Measurements from ENCODE around the gene PHLDA2. TPM values are rescaled to one million over a fixed set of nuclear protein-coding genes. Genes with fewer than 3 reads are reported as not detected.

The PHLDA2 gene
- total and polyA plus RNA-seq, 9 of the 15 experiments (the other 6 are each of a cell fraction or from before 2014, with no cell fraction given), result 0.43 to 42.4 (median 4.7) TPM

- TF ChIP-seq TOE1 (IDR thresholded peaks at IDR 0.05; ENCODE audit: borderline replicate concordance) (no peak), TOE1 (CRISPR knock-in tag; IDR thresholded peaks at IDR 0.05; ENCODE audit: borderline replicate concordance, low read depth) (0 out of 2 replicates have a peak, but pooled peaks have one; percentile 31), ZNF146 (CRISPR knock-in tag; IDR thresholded peaks at IDR 0.05; ENCODE audit: unreplicated experiment) (no peak), ZNF12 (CRISPR knock-in tag; IDR thresholded peaks at IDR 0.05) (no peak), TEAD4 (IDR thresholded peaks at IDR 0.05; ENCODE audit: low read length) (0 out of 2 replicates have a peak, but pooled peaks have one; percentile 16), TEAD4 (CRISPR knock-in tag; IDR thresholded peaks at IDR 0.05; ENCODE audit: borderline replicate concordance) (no peak), CTCF (IDR thresholded peaks at IDR 0.05 in 2 of 3, conservative IDR thresholded peaks at IDR 0.05 in 1 of 3; ENCODE audit: insufficient read depth in 2 of 3, low read depth in 1 of 3, low read length in 3 of 3) (peak; percentile 95 to 99 (median 97)), BMI1 (IDR thresholded peaks at IDR 0.05; ENCODE audit: low read length) (no peak), RBM17 (IDR thresholded peaks at IDR 0.05; ENCODE audit: borderline replicate concordance, low read depth, low read length) (no peak), KLF13 (tag; IDR thresholded peaks at IDR 0.05; ENCODE audit: borderline replicate concordance, low read depth) (peak; percentile 71; the same call in 1 of the 2 replicates), ZNF41 (CRISPR knock-in tag; conservative IDR thresholded peaks at IDR 0.05) (no peak)
- TF ChIP-seq, protein P1, sequence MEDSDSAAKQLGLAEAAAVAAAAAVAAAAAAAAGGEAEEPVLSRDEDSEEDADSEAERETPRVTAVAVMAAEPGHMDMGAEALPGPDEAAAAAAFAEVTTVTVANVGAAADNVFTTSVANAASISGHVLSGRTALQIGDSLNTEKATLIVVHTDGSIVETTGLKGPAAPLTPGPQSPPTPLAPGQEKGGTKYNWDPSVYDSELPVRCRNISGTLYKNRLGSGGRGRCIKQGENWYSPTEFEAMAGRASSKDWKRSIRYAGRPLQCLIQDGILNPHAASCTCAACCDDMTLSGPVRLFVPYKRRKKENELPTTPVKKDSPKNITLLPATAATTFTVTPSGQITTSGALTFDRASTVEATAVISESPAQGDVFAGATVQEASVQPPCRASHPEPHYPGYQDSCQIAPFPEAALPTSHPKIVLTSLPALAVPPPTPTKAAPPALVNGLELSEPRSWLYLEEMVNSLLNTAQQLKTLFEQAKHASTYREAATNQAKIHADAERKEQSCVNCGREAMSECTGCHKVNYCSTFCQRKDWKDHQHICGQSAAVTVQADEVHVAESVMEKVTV (CRISPR knock-in tag; IDR thresholded peaks at IDR 0.05), result peak; percentile 97
- TF ChIP-seq, protein P2, sequence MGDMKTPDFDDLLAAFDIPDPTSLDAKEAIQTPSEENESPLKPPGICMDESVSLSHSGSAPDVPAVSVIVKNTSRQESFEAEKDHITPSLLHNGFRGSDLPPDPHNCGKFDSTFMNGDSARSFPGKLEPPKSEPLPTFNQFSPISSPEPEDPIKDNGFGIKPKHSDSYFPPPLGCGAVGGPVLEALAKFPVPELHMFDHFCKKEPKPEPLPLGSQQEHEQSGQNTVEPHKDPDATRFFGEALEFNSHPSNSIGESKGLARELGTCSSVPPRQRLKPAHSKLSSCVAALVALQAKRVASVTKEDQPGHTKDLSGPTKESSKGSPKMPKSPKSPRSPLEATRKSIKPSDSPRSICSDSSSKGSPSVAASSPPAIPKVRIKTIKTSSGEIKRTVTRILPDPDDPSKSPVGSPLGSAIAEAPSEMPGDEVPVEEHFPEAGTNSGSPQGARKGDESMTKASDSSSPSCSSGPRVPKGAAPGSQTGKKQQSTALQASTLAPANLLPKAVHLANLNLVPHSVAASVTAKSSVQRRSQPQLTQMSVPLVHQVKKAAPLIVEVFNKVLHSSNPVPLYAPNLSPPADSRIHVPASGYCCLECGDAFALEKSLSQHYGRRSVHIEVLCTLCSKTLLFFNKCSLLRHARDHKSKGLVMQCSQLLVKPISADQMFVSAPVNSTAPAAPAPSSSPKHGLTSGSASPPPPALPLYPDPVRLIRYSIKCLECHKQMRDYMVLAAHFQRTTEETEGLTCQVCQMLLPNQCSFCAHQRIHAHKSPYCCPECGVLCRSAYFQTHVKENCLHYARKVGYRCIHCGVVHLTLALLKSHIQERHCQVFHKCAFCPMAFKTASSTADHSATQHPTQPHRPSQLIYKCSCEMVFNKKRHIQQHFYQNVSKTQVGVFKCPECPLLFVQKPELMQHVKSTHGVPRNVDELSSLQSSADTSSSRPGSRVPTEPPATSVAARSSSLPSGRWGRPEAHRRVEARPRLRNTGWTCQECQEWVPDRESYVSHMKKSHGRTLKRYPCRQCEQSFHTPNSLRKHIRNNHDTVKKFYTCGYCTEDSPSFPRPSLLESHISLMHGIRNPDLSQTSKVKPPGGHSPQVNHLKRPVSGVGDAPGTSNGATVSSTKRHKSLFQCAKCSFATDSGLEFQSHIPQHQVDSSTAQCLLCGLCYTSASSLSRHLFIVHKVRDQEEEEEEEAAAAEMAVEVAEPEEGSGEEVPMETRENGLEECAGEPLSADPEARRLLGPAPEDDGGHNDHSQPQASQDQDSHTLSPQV (IDR thresholded peaks at IDR 0.05), result 0 out of 2 replicates have a peak, but pooled peaks have one; percentile 22
Measured at GRCh38 chr11:2888266-2888968, 40.8 kb downstream of the PHLDA2 start (continued).

Measured in K562 (cell line).